Measurements from ENCODE around the gene ACSL1. TPM values are rescaled to one million over a fixed set of nuclear protein-coding genes. Genes with fewer than 3 reads are reported as not detected.

ACSL1 gene
- total RNA-seq, 1 donor, result 30.4 TPM

GRCh38 chr4:184732126-184732525, 93.6 kb downstream of the ACSL1 start:
- no peak for DNase-seq (ENCODE audit: low read depth in 2 of 3, low spot score in 2 of 3)

GRCh38 chr4:184731056-184731455, 94.7 kb downstream of the ACSL1 start:
- DNase-seq (ENCODE audit: low read depth in 2 of 3, low spot score in 2 of 3), result no peak

GRCh38 chr4:184729946-184730345, 95.8 kb downstream of the ACSL1 start:
- DNase-seq (ENCODE audit: low read depth in 2 of 3, low spot score in 2 of 3), result no peak

- no peak for DNase-seq (ENCODE audit: low read depth in 2 of 3, low spot score in 2 of 3)
These were observed 96.9 kb downstream of the ACSL1 start for GRCh38 chr4:184728858-184729257.

GRCh38 chr4:184727430-184727829, 98.3 kb downstream of the ACSL1 start:
- no peak for DNase-seq (ENCODE audit: low read depth in 2 of 3, low spot score in 2 of 3)

GRCh38 chr4:184722798-184723197, 103.0 kb downstream of the ACSL1 start:
- DNase-seq (ENCODE audit: low read depth in 2 of 3, low spot score in 2 of 3), result no peak

GRCh38 chr4:184721254-184721653, 104.5 kb downstream of the ACSL1 start:
- peak in 1 of 3 donors; percentile 33 for DNase-seq (ENCODE audit: low read depth in 2 of 3, low spot score in 2 of 3)

GRCh38 chr4:184719407-184719806, 106.4 kb downstream of the ACSL1 start:
- no peak for DNase-seq (ENCODE audit: low read depth in 2 of 3, low spot score in 2 of 3)

- DNase-seq (ENCODE audit: low read depth in 2 of 3, low spot score in 2 of 3), result no peak
These were observed 110.2 kb downstream of the ACSL1 start for GRCh38 chr4:184715526-184715925.

GRCh38 chr4:184713887-184714286, 111.9 kb downstream of the ACSL1 start:
- no peak for DNase-seq (ENCODE audit: low read depth in 2 of 3, low spot score in 2 of 3)

- no peak for DNase-seq (ENCODE audit: low read depth in 2 of 3, low spot score in 2 of 3)
These were observed 113.4 kb downstream of the ACSL1 start for GRCh38 chr4:184712322-184712721.

GRCh38 chr4:184706453-184706852, 119.3 kb downstream of the ACSL1 start:
- no peak for DNase-seq (ENCODE audit: low read depth in 2 of 3, low spot score in 2 of 3)

GRCh38 chr4:184705692-184706091, 120.1 kb downstream of the ACSL1 start:
- DNase-seq (ENCODE audit: low read depth in 2 of 3, low spot score in 2 of 3), result no peak

Small RNAs within 50 kb of the gene (small RNA-seq; reads per million reads assigned to genes)
- 1.4 reads per million, percentile 52 among the genes with 10 or more reads in this experiment for gene MIR3945

Other genes starting within 250 kb of the ACSL1 start
- 25.6 TPM for gene CASP3, start 176.5 kb downstream of the ACSL1 start, total RNA-seq
- 5.9 TPM for gene PRIMPOL, start 176.2 kb downstream of the ACSL1 start, total RNA-seq
- gene CENPU, start 91.9 kb downstream of the ACSL1 start, total RNA-seq, result 9.7 TPM
- not detected for gene HELT, start 192.5 kb upstream of the ACSL1 start, total RNA-seq